Kidney (tissue), 14 donors: ENCODE measurements around the gene C16orf74. TPM values are rescaled to one million over a fixed set of nuclear protein-coding genes. Genes with fewer than 3 reads are reported as not detected.

Experiments
- DNase-seq, 5 donors: peaks; one replicate each; pipeline ENCODE4 v3.0.0-alpha.2; 2013 to 2020
- FAIRE-seq: peaks from 2 replicates; lab custom pipeline; 2012; peaks lifted over from hg19 to GRCh38; lab: Jason Lieb, UNC
- H3K27ac ChIP-seq, 2 donors: one replicate each; pipeline ENCODE4 v1.7.0; 2013; ENCODE audit warnings: low read depth in 2 of 2, low read length in 2 of 2, inconsistent platforms in 1 of 2
- H3K27me3 ChIP-seq: one replicate; pipeline ENCODE4 v1.7.1; 2013; ENCODE audit warnings: low read length, inconsistent platforms; ENCODE audit not compliant: control insufficient read depth, insufficient read depth
- H3K36me3 ChIP-seq, 3 donors: one replicate each; pipeline versions ENCODE4 v1.7.0 to v1.7.1; 2013; ENCODE audit warnings: low read length in 3 of 3, control low read depth in 1 of 3, inconsistent platforms in 1 of 3; ENCODE audit not compliant: insufficient read depth in 3 of 3, control insufficient read depth in 2 of 3
- H3K4me1 ChIP-seq, 3 donors: one replicate each; pipeline versions ENCODE4 v1.7.0 to v1.7.1; 2013; ENCODE audit warnings: low read length in 3 of 3, inconsistent platforms in 1 of 3, low read depth in 1 of 3; ENCODE audit not compliant: control insufficient read depth in 2 of 3, insufficient read depth in 2 of 3
- H3K4me3 ChIP-seq, 3 donors: one replicate each; pipeline versions ENCODE4 v1.7.0 to v1.8.1; 2013; ENCODE audit warnings: low read length in 3 of 3, control low read depth in 1 of 3, inconsistent platforms in 1 of 3
- H3K9ac ChIP-seq, 3 donors: one replicate each; pipeline versions ENCODE4 v1.7.0 to v1.7.1; 2013; ENCODE audit warnings: low read length in 3 of 3, control low read depth in 1 of 3, inconsistent platforms in 1 of 3
- H3K9me3 ChIP-seq, 3 donors: one replicate each; pipeline versions ENCODE4 v1.7.0 to v1.7.1; 2013; ENCODE audit warnings: low read length in 3 of 3, control low read depth in 1 of 3, inconsistent platforms in 1 of 3; ENCODE audit not compliant: control insufficient read depth in 2 of 3, insufficient read depth in 1 of 3
- CTCF ChIP-seq: IDR thresholded peaks from 3 replicates; pipeline ENCODE4 v1.5.1; 2012; ENCODE audit warnings: mild to moderate bottlenecking, moderate library complexity, borderline replicate concordance; ENCODE audit not compliant: insufficient read depth; ENCODE audit errors: extremely low read depth
- intact Hi-C: fragments of 100-400 bp; cut with DNase I; formaldehyde crosslinking; loops from one replicate; pipeline ENCODE4 v1.11.1; 2022
- polyA plus RNA-seq: library from polyadenylated mRNA; stranded (reverse); fragments of 350-450 nt; fragmentation: Illumina TruSeq; extraction: RNeasy Lipid Tissue Mini Kit (QIAGEN cat#74804); gene quantifications from one replicate; pipeline ENCODE4 v1.2.3, GENCODE V29; 2014; ENCODE audit warnings: low read depth, low replicate concordance; ENCODE audit not compliant: insufficient read depth
- total RNA-seq: library from RNA; stranded (reverse); fragmentation: NEBNext Ultra II Directional; extraction: Animal tissue kit (Norgen Biotek cat#: 25700); gene quantifications from one replicate; pipeline ENCODE4 v1.2.1, GENCODE V29; 2021
- donor health status: control.
- donor health status: control.
- donor health status: control.
- donor health status: control.
- donor health status: control.
- donor health status: DM: yes; HTN: yes; CAD: no.
- donor health status: Normal renal cell carcinoma (clear cell type).

The C16orf74 gene
- total and polyA plus RNA-seq, 2 donors from 2014 or later: 3.5 to 4.6 TPM

- H3K27ac ChIP-seq: no peak within 1 kb of the TSS
- H3K4me1 ChIP-seq: peaks cover 0 to 2% (median 0%) of the 10 kb centered on the region in 3 donors
- H3K4me3 ChIP-seq: peak within 1 kb of the TSS; percentile 56 to 61 (median 59)
- H3K27me3 ChIP-seq: no peaks in the 10 kb centered on the region
- no peaks in the 10 kb centered on the region for H3K36me3 ChIP-seq
- no peak for TF ChIP-seq CTCF
- H3K9ac ChIP-seq: no peak within 1 kb of the TSS
- peak; percentile 93 to 96 (median 96) for DNase-seq
- no peak for FAIRE-seq
- H3K9me3 ChIP-seq: no peaks in the 10 kb centered on the region
- intact Hi-C loops: no loop called here
Measured at GRCh38 chr16:85688586-85689284, 62.2 kb downstream of the C16orf74 start, which contains the start of gene GINS2. GINS2 (minus strand) TSS chr16:85688954; CDS start chr16:85688898, 56 bp downstream.

GRCh38 chr16:85687651-85688471, 63.0 kb downstream of the C16orf74 start:
- no peak overlapping the region for H3K9ac ChIP-seq
- TF ChIP-seq CTCF: no peak

GRCh38 chr16:85686912-85687591, 63.8 kb downstream of the C16orf74 start:
- no peak overlapping the region for H3K9ac ChIP-seq
- no peaks in the 10 kb centered on the region for H3K9me3 ChIP-seq
- intact Hi-C loops: no loop called here
- TF ChIP-seq CTCF: no peak
- H3K27ac ChIP-seq: no peak overlapping the region
- peaks cover 0 to 2% (median 0%) of the 10 kb centered on the region in 3 donors for H3K4me1 ChIP-seq
- no peak overlapping the region for H3K4me3 ChIP-seq
- DNase-seq: peak in 1 of 5 donors; percentile 29
- no peaks in the 10 kb centered on the region for H3K27me3 ChIP-seq
- H3K36me3 ChIP-seq: no peaks in the 10 kb centered on the region
- no peak for FAIRE-seq

More at GRCh38 chr16:85687651-85688471, 63.0 kb downstream of the C16orf74 start:
- intact Hi-C loops: no loop called here
- H3K27me3 ChIP-seq: no peaks in the 10 kb centered on the region
- H3K27ac ChIP-seq: no peak overlapping the region
- H3K4me1 ChIP-seq: peaks cover 0 to 2% (median 0%) of the 10 kb centered on the region in 3 donors
- FAIRE-seq: no peak
- peak overlapping the region in 1 of 3 donors; percentile 59 for H3K4me3 ChIP-seq
- no peaks in the 10 kb centered on the region for H3K36me3 ChIP-seq
- no peaks in the 10 kb centered on the region for H3K9me3 ChIP-seq
- peak in 1 of 5 donors; percentile 75 for DNase-seq
